SH-SY5Y (cell line): ENCODE results near the gene ISL2.

Experiments used
- GATA2 ChIP-seq: IDR thresholded peaks from 2 replicates; pipeline ENCODE4 v1.6.1; 2011; ENCODE audit warnings: mild to moderate bottlenecking, low read depth, low read length
- GATA3 ChIP-seq: IDR thresholded peaks from 2 replicates; pipeline ENCODE4 v1.6.1; 2011; ENCODE audit warnings: low read depth, mild to moderate bottlenecking, low read length, moderate library complexity

- TF ChIP-seq GATA2 (no peak), GATA3 (no peak)
Observed at GRCh38 chr15:76378691-76379090, 42.1 kb downstream of the ISL2 start.
